ENCODE measurements around the gene GRM5.

The GRM5 gene

DNA sequence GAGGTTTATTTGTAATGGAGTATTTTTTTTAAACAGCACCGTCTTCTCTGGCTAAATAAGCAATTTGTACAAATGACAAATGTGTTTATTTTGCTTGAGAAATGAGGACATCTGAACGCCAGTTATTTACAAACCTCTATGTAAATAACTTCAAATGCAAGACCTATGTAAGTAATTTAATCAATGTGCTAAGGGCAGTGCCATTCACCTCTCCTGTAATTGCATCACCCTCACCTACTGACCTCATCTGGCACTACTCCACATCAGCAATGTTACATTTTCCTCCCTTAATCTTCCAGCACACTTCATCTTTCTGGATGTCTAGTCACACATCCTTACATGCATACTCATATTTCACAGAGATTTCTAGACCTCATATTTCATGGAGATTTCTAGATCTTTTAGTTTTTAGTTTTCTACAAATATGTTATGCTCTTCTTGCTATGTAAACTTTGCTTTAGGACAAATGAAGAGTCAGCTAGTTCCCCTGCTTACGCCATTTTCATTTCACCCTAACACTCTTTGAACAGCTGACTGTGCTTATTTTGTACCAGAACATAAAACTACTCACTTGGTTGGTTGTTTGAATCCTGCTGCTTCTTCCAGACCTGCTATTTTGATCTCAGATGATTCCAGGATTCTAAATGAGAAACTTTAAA is 238.6 kb downstream of the GRM5 start:
- DNase-seq = no peak

DNA sequence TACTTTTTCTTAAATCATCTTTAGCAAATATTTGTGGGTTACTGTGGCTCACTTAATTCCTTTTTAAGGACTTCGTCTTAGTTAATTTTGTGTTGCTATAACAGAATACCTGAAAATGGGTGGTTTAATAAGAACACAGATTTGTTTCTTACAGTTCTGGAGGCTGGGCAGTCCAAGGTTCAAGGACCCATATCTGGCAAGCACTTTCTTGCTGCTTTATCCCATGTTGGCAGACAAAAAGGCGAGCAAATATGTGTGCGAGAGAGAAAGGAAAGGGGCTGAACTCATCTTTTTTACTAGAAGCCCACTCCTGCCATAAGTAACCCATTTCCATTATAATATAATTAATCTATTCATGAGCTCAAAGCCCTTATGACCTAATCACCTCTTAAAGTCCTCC is 246.2 kb downstream of the GRM5 start:
- DNase-seq = no peak

DNA sequence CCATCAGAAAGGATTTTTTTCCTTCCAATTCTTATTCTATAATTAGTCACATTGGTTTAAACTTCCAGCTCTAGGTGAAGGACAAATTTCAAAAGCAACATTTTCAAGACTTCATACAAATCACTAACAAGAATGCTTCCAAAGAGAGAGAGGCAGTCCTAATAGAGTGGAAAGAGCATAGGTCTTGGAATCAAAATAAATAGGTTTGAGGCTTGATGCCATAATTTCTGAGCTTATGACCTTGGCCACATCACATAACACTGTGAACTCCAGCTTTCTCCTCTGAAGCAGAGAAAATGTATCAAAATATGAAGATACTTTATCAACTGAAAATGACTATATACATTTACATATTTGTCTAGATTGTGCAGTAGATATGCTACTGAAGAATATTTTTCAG is 246.8 kb downstream of the GRM5 start:
- DNase-seq = no peak

DNA sequence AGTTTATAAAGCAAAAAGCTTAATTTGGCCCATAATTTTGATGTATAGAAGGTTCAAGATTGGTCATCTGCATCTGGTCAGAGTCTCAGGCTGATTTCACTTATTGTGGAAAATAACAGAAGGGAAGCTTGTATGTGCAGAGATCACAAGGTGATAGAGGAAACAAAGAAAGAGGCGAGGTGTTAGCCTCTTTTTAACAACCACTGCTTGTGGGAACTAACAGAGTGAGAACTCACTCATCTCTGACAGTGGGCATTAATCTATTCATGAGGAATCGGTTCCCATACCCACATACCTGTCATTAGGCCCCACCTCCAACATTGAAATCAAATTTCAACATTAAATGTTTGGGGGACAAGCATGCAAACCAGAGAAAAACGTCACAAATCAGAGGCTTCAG is 250.3 kb downstream of the GRM5 start:
- no peak for DNase-seq

DNA sequence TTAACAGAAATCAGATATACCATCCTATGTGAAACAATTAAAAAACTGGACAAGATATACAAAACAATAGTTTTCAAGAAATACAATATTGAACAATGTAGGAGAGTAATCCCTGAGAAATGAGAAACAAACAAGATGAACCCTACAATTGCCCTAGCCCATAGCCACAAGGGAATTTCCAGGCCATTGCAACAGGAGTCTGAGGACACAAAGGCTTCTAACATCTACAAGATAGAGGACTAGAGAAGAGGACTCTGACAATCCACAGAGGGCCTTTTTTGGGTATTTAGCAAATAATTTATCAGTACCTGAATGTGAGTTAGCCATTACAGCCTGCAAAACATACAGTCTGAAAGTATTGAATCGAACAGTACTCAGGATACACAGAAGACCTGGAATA is 251.7 kb downstream of the GRM5 start:
- no peak for DNase-seq

DNA sequence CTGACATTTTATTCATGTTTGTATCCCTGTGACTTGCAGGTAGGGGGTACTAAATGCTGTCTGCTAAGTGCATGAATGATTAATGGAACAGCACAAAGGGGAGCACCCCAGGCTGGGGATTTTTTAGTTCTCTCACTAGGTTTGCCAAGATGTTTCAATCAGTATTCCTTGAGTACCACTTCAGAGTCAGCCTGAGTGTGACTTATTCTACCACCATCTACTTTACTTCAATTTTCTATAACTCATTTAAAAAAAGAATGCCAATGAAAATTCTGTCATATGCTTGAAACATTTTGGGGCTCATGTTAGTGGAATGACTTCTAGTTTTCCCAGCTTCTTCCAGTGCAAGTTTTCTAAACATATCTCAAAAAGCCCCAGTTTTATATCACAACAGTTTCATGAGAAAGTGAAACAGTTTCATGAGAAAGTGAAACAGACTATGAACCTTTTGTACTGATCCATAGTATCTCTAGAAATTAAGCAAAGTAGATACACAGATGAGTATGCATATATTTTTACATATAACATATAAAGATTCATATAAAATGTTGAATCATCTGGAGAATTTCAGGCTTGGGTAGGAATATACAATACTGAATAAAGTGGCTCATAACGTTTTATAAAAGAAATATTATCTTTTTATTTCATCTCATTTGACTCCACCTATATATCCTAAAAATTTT is 252.4 kb downstream of the GRM5 start:
- DNase-seq = no peak

DNA sequence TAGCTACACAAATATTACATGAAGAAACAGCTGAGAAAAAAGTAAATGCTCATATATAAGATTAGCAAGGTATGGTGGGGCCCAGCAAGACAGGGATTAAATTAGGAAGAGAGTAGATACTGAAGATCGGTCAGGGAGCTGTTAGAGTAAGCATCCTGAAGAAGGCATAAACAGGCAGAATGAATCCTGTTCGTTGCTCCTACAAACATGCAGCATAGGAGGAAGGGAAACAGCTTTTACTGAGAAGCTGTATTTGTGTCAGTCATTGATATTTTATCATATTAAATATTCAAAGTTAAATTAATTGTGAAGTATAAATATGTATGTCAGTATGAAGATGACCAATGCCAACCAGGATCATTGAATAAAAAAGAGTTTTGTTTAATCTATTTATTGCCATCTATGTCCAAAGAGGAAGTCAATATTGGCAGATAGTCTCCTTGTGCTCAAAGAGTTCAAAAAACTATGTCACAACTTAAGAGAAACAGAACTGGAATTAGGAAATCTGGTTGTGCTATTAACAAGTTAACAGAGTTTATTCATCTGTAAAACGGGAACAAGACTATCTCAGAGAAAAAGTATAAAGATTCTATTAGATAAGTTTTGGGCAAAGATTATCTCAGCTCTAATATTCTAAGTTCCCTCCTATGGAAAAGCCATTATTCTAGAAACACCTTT is 255.2 kb downstream of the GRM5 start:
- DNase-seq = no peak

DNA sequence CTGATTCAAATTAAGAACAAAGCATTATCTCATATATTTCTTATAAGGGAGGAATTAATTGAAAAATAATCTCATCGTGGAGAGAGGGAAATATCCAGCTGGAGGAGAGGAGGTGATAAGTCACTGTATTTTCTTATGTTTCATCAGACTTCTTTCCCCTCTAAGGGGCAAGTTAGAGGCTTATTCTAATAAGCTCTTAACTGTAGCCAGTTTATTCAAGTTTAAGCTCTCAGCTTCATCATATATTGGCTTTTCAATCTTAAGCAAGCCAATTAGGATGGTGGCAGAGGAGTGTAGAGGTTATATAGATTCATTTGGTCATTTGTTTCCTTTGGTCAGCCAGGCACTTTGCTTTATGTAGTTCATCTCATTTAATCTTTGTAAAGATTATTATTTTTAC is 256.7 kb downstream of the GRM5 start:
- DNase-seq = no peak

DNA sequence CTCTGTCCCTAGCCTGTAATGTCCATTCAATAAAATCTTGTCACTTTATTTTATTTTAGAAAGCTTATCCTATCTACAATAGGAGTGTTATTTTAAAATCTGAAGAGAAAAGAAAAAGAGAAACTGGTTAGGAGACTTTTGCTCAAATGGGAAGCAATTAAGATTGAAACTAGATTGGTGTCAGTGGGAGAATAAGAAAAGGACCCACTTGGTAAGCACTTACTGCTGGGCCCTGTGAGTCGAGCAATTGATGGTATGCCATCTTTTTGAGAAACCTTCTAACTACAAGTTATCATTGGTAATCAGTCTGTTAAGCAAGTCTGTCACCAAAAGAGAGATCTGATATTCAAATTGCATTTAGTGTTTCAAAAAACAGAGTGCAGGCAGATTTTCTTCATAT is 258.4 kb downstream of the GRM5 start:
- DNase-seq = no peak

DNA sequence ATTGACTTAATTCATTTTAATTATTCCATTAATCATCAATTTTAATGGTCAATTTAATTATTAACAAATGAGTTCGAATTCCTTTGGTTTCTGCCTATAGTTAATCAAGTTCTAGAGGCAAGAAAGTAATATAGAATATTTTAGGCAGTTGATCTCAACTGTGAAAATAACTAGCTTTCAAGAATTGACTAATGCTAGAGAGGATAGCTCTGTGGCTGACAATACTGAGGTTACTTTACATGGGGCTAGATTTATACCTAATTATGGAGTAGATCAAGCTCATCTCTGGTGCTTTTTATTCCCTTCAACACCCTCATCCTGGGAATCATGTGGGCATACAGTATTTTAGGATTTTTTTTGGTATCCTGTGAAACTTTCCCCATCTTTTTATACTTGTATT is 259.4 kb downstream of the GRM5 start:
- DNase-seq = no peak

DNA sequence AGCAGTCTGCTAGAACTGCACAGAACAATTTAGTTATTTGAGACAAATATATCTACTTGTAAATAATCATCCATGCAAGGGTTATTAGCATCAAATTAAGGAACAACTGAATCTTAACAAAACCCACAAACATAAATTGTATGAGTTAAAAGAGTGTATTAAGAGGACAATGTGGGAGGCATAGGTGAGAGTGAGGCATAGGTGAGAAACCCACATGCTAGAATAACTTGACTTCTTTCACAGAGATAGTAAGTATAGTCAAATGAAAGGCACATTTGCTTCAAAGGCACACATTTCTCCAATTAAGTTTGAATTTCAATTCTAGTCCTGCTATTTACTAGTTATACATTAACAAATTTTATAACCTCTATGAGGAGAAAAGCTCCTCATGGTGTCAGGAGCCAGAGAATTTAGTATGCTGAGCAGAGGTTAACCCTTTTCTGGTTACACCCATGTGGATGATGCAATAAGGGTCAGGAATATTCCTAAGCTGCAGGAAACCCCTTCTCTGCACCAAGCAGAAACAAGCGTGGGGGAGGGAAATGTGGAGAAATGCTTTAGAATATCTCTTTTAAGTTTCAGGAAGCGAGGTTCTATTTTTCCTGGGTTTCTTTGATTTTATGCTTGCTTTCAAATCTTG is 264.2 kb downstream of the GRM5 start:
- no peak for DNase-seq

DNA sequence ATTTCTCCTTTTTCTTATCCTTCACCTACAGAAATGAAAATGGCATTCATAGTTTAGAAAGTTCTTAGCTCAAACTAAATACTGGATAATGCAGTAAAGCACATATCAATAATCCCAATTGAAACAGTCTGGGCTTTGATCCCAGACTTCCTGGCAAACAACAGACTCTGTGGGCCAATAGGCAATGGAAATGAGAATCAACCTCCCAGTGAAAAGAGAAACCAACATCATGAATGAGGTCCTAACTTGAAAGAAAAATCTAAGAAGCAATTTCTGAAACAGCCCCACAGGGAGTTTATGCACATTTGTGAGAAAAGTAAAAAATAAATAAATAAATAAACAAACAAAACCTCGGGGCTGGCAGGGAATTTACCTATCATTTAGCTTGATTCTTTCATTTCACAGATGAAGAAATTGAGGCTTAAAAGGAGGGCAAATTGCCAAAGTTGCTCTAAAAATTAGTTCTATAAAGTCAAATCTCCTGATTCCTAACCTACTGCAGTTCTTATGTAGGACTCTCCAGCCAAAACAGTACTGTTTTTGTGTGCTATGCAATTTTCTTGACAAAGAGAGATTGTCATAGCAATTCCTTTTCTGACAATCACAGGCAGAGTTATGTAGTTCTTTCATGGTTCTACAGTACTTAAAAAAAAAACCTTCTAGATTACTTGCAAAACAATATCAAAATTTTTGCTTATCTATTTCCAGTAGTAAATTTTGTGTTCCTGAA is 265.8 kb downstream of the GRM5 start:
- DNase-seq = no peak

DNA sequence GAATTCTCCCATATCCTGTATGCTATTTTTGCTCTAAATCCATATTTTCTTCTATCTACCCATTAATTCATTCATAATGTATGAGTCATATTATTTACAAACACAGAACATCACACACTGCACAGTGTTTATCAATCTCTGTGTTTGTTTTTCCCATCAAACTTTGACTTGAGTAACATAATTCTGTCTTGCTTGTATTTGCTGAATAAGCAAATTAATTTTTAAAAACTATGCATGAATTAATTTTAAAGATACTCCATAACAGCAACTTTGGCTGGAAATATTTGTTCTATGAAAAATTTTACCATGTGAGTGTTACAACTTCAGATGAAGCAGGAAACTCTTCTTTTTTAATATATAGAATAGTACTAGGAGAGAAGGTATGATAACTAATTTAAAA is 275.6 kb downstream of the GRM5 start:
- no peak for DNase-seq

DNA sequence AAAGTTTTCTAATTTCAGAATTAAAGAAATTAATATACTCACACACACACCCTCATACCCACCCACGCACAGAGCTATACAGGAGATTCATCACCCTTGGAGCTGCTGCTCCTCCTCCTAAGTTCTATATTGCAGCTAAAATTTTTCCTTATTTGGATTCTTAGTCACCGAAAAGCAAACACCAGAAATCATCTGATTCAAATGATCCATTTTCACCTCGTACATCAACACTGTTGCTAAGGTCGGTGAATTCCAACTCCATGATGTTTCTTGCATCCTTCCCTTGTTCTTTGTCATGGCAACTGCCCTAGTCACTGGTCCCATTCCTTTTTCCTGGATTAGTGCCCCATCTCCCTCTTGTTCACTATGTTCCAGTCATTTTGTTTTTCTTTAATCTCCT is 286.2 kb downstream of the GRM5 start:
- no peak for DNase-seq

DNA sequence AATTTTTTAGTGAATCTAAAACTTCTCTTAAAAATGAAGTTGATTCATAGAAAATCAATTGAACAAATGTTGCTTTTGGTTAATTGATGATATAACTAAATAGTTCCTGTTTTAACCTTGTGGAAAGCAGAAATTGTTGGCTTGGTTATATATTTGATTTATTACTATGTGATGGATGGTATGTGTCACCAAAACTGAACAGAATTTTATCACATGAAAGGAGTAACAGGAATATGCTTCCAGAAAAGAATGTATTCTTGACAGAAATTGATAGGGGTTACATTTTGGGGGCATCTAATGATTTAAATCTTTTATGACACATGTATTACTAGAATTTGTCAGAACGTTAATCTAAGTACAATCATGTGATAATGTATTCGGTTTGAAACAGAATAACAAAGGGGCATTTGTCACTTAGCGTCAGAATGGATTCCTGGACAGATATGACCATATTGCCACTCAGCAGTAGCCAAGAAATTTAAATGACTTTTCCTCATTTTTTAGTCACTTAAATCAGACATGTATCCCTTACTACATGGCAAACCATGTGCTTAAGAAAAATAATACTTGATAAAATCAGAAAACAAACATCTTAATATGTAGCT is 295.2 kb downstream of the GRM5 start:
- no peak for DNase-seq

DNA sequence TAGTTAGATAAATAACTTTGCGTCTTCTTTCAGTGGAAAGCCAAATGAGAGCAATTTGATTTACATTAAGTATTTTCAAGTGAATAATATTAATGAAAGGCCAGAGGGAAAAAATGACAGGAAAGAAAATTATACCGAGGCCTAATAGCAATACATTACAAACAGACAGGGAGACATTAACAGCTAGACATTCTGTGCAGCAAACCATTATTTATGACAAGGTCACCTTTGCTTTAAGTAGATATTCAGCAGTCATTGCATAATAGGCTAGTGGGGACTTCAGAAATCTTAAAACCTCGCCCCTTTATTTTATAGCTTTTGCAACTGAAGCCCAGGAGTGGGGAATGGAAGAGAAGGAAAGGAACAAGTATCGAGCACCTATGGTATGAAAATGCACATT is 321.6 kb downstream of the GRM5 start:
- no peak for DNase-seq

DNA sequence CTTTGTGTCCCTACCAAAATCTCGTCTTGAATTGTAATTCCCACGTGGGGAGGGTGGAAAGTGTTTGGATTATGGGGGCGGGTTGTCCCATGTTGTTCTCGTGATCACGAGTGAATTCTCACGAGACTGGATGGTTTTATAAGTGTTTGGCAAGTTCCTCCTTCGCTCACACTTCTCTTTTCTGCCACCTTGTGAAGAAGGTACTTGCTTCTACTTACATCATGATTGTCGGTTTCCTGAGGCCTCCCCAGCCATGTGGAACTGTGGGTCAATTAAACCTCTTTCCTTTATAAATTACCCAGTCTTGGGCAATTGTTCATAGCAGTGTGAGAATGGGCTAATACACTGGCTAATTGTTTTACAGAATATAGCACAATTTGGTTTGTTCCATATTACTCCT is 326.3 kb downstream of the GRM5 start:
- no peak for DNase-seq

DNA sequence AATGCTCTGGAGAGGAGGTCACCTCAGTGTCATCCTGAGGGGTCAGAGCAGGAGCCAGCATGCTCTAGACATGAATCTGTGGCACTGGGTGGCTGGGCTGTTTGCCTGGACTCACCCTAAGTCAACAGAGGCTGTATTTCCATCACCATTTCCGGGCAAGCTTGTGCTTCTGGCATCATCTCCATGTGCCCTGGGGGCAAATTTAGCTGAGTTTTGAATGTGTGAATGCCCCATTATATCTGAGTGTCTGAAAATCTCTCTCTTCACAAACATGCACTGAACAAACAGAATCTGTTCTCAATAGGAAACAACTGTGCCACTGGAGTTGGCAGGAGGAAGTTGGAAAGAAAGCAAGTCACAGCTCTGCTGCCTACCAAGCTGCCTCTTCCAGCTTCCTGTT is 356.2 kb downstream of the GRM5 start:
- DNase-seq = no peak

DNA sequence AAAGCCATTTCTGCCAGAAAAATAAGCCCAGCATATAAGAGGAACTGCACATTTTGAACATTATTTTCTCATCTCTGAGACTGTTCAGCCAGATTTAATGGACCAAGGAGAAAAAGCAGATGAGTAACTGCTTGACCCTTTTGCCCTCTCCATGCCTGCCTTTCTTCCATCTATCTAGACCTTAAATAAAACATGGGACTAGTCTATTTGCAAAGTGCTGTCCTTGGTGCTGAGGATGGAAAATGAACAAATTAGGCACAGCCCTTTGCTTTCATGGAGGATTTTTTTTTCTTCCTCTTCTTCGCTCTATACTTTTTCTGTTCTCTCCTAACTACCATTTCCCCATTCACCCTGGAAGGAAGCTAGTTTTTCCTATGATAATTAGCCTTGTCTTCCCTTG is 361.3 kb downstream of the GRM5 start:
- no peak for DNase-seq

DNA sequence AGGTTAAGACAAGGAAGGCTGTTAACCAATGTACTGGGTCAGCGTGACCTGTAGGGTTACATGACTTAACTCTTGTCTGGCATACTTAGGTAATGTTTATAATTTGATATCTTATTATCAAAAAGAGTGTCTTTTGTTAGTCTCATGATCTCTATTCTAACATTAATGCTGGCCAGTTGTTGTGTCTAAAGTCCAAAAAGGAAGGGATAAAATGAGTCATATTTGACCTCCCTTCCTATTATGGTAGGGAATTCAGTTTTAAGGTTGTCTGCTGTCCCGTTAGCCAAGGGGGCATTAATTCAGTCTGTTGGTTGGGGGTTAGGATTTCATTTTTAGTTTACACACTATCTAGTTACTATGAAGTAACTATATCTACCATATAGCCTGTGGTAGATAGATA is 364.0 kb downstream of the GRM5 start:
- DNase-seq = no peak

DNA sequence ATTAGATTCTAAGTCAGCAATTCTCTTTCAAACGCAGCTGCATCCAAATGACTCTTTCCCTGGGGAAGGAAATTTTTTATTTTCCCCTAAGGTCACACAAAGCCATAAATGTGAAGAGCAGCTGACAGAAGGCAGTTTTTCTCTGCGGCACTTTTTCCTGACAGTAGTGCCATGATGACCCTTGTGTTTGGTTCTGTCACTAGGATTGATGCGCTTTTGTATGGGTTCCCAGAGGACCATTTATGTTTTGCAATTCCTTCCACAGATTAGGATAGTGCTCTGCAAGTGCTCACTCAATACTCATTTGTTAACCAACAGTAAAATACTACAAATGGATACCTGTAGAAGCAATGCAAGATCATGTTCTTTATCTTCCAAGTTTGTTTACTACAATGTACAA is 368.6 kb downstream of the GRM5 start:
- no peak for DNase-seq

DNA sequence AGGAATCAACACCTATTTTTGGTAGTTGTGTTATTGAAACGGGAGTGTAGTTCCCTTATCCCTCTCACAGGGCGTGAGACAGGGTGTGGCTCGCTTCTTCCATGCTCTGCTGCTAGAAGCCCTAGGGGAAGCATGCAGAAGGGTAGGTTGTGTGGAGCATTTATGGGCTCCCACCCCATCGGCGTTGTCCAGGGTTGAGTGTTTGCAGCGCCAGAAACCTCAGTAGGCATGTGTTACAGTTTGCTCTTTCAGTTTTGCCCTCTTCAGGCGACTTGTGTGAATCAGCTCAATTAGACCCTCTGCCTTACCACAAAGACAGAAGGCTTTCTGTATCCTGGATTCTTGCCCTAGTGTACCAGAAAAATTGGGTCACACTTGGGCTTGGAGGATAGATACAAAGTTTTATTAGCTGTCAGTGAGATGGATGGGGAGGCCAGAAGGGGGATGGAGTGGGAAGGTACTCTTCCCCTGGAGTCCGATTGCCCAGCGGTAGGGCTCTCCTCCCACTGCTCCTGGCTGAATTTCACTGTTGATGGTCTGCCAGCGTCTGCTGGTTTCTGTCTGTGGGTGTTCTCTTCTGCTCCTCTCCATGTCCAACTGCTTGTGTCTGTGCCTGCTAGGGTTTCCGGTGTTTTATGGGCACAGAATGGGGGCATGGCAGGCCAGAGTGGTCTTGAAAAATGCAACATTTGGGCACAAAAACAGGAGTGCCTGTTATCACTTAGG is 369.9 kb downstream of the GRM5 start:
- DNase-seq = no peak

Measured in T-helper 1 cell (primary cell).